Amygdala (tissue), 56 donors: ENCODE measurements around the gene FAM20B.
"Not testable (repeated sequence)": the region's sequence is repeated elsewhere in the genome, so short reads cannot be mapped to it uniquely, and the experiment has no call there.

Experiments
- DNase-seq, 56 donors: peaks; one replicate each; lab custom pipeline; 2025; lab: John Stamatoyannopoulos, UW

FAM20B gene

GRCh38 chr1:179025125-179025974, at the start of gene FAM20B:
TSS of gene FAM20B (plus strand) at chr1:179025894. CDS start at chr1:179043848, 17,954 bp downstream.
- peak; percentile 50 to 96 (median 88) for DNase-seq

GRCh38 chr1:178976541-178976940, 49.2 kb upstream of the FAM20B start:
- DNase-seq: no peak

GRCh38 chr1:178986204-178986603, 39.5 kb upstream of the FAM20B start:
- no peak for DNase-seq

DNA sequence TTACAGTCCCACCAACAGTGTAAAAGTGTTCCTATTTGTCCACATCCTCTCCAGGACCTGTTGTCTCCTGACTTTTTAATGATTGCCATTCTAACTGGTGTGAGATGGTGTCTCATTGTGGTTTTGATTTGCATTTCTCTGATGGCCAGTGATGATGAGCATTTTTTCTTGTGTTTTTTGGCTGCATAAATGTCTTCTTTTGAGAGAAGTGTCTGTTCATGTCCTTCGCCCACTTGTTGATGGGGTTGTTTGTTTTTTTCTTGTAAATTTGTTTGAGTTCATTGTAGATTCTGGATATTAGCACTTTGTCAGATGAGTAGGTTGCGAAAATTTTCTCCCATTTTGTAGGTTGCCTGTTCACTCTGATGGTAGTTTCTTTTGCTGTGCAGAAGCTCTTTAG, 37.5 kb upstream of the FAM20B start:
- DNase-seq: not testable (repeated sequence)

- no peak for DNase-seq
These were observed 32.1 kb upstream of the FAM20B start for GRCh38 chr1:178993559-178993958.

DNA sequence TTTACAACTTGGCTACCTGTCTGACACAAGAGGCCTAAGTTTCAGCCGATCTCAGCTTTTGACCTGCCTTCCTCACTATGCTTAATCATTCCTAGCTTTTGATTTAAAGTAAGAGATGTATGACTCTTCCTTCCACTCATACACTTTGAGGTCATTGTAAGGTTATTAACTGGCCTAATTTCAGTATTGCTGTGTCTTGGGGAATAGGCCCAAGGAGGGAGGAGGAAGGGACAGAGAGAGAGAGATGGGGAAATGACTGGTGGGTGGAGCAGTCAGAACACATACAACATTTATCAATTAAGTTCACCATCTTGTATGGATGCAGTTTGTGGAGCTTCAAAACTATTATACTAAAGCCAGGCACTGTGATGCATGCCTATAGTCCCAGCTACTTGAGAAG, 28.3 kb upstream of the FAM20B start:
- no peak for DNase-seq

- DNase-seq: no peak
These were observed 27.4 kb upstream of the FAM20B start for GRCh38 chr1:178998295-178998694.

GRCh38 chr1:178999061-178999460, 26.6 kb upstream of the FAM20B start:
- no peak for DNase-seq

GRCh38 chr1:179001451-179001850, 24.2 kb upstream of the FAM20B start:
- no peak for DNase-seq

DNA sequence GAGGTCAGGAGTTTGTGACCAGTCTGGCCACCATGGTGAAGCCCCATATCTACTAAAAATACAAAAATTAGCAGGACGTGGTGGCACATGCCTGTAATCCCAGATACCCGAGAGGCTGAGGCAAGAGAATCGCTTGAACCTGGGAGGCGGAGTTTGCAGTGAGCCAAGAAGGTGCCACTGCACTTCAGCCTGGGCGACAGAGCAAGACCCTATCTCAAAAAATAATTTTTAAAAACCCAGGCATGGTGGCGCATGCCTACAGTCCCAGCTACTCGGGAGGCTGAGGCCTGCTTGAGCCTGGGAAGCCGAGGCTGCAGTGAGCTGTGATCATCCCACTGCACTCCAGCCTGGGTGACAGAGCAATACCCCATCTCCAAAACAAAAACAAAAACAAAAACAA, 23.6 kb upstream of the FAM20B start:
- not testable (repeated sequence) for DNase-seq

DNA sequence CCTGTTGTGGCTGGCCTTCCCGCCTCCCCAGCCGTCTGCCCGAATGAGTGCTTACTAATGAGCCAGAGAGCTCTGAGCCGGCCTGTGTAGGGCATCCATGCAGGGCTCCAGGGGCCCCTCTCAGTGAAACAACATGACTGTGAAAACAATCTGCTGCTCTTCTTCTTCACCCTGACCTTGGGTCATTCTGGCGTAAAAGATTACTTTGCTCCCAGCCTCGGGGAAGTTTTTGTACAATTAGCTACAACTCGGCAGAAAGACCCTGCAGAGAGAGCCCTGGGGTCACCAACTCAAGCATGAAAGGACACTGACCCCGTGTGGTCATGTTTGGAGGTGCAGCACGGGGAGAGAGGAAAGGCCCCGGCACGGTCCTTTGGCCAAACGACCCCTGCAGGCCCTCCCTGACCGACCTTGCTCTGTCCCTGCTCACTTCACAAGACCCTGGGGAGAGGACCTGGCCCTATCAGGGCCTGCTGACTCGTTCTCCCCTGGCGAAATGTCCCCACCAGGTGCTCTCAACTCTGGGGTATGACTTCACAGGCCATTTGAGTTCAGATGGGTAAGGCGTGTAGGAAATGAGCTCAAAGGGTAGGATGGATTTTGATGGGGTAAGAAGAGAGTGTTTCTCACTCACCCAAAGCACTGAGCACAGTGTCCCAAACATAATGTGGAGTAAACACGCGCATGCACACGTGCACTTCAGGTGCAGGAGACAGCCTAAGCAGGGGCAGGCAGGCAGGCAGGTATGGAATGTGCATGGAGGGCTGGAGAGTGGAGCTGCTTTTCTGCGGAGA, 22.9 kb upstream of the FAM20B start:
- DNase-seq: peak in 49 of 56 donors; percentile 3 to 79 (median 28)

- DNase-seq: no peak
These were observed 22.1 kb upstream of the FAM20B start for GRCh38 chr1:179003512-179004066.

DNA sequence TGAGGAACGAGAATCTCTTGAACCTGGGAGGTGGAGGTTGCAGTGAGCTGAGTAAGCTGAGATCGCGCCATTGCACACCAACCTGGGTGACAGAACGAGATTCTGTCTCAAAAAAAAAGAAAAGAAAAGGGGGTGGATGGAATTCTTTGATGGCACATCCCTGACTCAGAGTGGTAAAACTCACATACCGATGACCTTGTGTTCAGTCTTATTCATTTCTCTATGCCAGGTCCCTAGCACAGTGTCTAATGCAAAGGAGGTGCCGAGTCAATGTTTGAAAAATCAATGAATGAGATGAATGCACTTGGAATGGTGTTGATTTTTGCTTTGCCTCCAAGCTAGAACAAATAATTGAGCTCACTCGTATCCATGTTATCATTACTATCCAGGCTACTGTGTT, 18.5 kb upstream of the FAM20B start:
- no peak for DNase-seq

DNA sequence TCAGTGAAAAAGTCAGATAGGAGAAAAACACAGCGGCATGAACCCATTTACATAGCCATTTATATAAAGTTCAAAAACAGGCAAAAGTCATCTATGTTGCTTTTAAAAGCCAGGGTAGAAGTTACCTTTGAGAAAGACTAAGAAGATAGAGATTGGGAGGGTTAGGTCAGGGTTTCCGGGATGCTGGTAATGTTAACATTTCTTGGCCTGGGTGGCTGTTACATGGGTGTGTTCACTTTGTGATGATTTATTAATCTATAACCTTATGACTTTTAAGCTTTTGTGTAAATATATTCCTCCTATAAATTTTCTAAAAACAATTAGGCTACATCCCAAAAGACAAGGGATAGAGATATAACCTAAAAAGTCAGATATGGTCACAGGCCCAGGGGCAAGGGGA, 15.0 kb upstream of the FAM20B start:
- DNase-seq: no peak

- DNase-seq: no peak
These were observed 13.7 kb upstream of the FAM20B start for GRCh38 chr1:179012038-179012437.

- no peak for DNase-seq
These were observed 11.6 kb upstream of the FAM20B start for GRCh38 chr1:179014123-179014522.

- no peak for DNase-seq
These were observed 10.3 kb upstream of the FAM20B start for GRCh38 chr1:179015396-179015795.

GRCh38 chr1:179016706-179017382, 8.8 kb upstream of the FAM20B start:
- peak in 54 of 56 donors; percentile 6 to 89 (median 64) for DNase-seq

DNA sequence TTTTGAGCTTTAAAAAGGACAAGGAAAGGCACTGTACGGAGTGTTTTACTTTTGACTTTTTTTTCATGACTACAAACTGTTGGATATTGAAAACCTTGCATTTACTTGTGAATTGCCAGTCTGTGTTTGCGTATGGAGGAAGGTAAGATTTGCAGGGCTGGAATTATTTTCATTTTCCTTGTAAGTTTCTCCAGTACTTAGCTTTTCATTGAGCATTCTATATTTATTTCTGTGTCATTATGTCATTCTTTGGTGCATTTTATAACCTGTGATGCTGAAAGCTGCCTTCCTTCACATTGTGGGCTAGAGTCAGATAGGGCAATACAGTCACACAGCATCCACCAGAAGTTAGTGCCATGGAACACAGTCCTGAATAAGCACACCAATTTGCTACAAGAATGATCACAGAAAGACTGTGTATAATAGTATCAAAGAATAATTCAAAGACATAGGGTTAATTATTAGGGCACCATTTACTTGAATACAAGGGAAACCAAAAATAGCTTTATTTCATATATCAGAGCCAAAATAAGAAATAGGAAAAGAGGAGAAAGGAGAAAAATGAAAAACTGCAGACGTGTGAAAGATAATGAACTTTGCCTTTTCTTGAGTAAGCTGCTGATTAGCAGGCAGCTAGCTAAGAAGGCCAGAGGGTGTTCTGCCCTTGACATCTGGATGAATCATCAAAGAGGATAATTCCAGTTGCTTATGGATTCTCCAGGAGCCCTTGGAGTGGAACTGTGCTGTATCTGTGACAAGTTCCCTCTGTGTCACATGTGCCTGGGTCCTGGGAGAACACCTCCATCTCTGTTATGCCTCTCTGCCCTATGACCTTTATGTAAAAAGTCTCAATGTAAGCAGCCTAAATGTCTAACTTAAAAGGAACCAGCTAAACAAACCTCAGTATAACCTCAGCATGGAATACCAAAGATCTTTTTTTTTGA, 8.0 kb upstream of the FAM20B start:
- DNase-seq: no peak

GRCh38 chr1:179021873-179022272, 3.8 kb upstream of the FAM20B start:
- DNase-seq: peak in 52 of 56 donors; percentile 4 to 78 (median 48)
